Hindlimb muscle (tissue), 1 donor: Measurements from ENCODE around the gene SPRED1. TPM values are rescaled to one million over a fixed set of nuclear protein-coding genes. Genes with fewer than 3 reads are reported as not detected.
"Not testable (repeated sequence)": the region's sequence is repeated elsewhere in the genome, so short reads cannot be mapped to it uniquely, and the experiment has no call there.

Experiments
- DNase-seq: peaks from one replicate; pipeline ENCODE4 v3.0.0-alpha.2; 2013
- polyA plus RNA-seq: library from polyadenylated mRNA; unstranded; fragments of 120-200 nt; gene quantifications from one replicate; pipeline ENCODE4 v1.2.1, GENCODE V29; 2013; ENCODE audit not compliant: insufficient read length

Gene SPRED1
- polyA plus RNA-seq, 1 donor = 31.4 TPM

GRCh38 chr15:38237021-38237420 lies 15.6 kb upstream of the SPRED1 start:
- not testable (repeated sequence) for DNase-seq

- no peak for DNase-seq
Measured at GRCh38 chr15:38238311-38238710, 14.3 kb upstream of the SPRED1 start.

DNA sequence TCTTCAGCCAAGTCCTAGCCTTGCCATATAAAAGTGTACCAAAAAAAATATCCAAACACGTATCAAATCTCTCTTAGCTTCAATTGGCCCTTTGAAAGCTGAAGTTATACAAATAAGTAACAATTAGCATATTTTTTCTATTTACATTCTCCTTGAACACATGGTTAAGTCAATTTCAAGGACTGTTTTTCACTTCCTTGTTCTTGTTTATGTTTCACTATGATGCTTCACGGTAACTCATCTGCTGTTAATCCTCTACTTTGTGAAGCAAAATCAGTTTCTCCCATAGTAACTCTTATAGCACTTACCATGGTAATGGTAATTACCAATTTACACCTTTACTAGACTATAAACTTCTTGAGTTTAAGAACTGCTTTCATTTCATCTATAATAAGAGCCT lies 10.6 kb upstream of the SPRED1 start:
- DNase-seq = no peak

GRCh38 chr15:38243278-38244055 lies 9.2 kb upstream of the SPRED1 start:
- DNase-seq = no peak

DNA sequence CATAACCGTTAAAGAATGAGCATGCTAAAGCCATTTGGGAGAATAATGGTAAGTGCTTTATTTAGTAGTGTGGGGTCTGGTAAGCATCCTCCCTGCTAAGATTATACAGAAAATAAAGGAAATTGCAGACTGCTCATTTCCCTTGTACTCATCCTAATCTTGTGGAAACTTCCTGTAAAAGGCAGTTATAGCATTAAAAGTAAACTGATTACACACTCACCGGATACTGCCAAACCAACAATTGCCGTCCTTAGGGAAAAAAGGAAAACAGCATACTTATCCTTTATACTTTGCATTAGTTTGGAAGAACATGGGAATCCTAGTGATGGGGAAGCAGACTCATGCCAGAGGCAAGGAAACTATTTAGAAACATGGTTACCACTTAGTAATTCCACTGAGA lies 5.3 kb upstream of the SPRED1 start:
- DNase-seq = no peak

DNA sequence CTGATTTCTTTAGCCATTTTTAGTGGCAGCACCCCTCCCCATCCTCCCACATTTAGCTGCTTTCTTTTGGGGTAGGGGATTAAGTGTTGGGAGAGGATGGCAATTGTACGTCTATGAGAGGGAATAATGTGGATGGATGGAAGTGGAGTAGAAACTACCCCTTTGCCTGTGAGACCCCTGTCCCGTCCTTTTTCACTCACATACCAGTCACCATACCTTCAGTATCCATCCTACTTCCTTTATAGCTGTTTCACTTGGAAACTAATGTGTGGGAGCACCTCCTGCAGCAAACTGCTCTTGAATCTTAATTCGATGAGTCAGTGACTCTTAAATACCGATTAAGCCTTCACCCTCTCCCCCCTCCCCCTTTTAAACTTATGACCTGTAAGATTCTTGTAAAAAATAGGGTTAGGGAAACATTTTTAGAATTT lies 730 bp downstream of the SPRED1 start:
- DNase-seq = no peak

DNA sequence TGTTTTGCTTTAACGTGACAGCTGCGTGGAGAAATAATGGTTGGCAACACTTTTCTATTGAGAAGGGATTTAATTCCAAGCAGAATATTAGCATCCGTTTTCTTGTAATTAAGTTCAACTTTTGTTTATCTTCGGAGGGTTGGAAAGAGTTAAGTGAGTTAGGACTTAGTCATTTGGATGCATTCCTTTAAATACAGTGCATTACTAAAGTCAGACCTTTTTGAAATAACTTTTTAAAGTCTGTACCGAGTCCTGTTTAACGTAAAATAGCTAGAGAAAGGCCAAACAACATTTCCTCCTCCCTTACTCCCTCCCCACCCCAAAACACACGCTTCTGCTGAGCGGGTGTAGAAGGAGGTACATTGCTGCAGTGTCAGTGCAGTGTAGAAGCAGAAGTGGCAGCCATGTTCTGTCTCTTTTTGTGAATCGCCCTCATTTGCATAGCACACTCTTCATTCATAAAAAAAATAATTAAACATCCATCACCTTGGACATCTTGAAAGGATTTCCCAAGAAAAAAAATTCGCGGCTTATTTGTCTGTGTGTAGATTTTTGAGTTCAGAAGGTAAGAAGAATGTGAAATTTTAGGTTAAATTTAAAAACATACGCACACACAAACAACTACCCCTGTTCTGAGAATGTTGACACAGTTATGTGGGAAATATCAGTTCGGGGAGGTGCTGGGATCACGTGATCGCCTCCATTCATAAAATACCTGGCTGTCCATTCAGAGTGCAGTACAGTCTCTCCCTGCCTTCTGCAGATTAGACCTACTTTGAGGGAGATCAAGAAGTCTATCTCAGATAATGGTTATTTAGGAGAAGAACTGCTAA lies 1.6 kb downstream of the SPRED1 start:
- peak; percentile 63 for DNase-seq

DNA sequence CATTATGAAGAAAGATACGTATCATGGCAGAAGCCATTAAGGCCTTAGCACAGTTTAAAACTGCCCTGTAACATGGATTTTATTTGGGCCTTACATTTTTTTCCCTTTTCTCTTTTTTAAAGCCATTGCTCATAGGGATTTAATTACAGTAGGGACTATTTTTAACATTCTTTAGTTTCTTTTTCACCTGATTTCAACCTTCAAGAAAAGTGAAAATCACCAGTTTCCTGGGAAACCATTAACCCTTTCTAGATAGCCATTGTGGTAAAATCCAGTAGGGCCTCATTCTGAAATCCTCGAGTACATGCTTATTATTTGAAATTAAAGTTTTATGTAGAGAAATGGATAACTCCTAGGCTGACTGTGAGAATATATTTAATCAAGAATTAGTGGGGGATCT lies 3.1 kb downstream of the SPRED1 start:
- no peak for DNase-seq

DNA sequence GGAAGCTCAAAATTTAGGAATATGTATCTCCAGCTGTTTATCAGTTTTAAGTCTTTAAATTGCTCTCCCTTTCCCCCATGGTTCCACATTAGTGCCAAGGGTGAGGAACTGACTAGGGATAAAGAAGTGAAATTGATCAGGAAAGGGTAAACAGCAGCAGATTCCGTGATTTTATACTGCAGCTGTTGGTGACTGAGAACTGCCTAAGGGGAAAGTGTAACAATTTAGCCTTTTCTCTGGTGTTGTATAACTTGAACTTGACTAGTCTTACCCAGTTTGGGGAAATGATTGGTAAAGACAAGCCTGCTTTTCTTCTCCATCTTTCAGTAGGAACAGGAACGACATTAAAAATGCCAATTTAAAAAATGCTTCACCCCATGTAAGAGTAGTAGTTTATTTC lies 5.0 kb downstream of the SPRED1 start:
- DNase-seq = no peak

DNA sequence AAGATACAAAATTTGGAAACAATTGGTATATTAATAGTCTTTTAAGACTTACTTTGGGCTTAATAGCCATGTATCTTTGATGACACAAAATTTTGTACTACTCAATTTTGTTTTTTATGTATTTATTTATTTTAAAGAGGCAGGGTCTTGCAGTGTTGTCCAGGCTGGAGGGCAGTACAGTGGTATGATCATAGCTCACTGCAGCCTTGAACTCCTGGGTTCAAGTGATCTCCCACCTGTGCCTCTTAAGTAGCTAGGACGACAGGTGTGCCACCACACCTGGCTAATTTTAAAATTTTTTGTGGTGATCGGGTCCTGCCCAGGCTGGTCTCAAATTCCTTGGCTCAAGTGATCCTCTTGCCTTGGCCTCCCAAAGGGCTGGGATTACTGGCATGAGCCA lies 6.5 kb downstream of the SPRED1 start:
- no peak for DNase-seq

DNA sequence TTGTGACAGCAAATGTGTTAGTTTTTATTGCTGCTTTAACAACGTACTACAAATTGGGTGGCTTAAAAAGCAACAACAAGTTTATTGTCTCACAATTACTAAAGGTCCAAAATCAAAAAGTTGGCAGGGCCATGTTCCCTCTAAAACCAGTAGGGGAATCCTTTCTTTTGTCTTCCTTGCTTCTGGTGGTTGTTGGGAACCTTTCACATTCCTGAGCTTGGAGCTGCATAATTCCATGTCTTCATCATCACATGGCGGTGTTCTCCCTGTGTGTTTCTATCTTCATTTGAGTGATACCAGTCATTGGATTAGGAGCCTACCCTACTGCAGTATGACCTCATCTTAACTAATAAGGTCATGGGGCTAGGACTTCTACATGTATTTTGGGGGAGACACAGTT lies 7.4 kb downstream of the SPRED1 start:
- DNase-seq = no peak

DNA sequence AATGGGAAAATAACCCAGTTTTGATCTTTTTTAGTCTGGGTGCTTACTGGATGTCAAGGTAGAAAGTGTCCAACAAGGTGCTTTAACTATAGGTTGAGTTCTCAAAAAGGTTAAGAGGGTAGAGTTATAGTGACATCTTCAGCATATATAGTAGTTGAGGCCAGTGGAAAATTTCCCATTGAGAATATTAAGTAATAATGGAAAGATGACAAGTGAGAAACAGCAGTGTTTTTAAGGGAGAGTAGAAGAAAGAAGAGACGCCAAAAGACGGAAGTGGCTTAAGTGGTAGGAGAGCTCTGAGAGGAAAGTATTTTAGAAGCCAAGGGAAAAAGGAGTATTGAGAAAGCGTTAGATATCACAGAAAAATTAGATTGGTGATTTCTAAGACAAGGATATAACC lies 10.6 kb downstream of the SPRED1 start:
- no peak for DNase-seq

GRCh38 chr15:38263996-38264395 lies 11.4 kb downstream of the SPRED1 start:
- no peak for DNase-seq

DNA sequence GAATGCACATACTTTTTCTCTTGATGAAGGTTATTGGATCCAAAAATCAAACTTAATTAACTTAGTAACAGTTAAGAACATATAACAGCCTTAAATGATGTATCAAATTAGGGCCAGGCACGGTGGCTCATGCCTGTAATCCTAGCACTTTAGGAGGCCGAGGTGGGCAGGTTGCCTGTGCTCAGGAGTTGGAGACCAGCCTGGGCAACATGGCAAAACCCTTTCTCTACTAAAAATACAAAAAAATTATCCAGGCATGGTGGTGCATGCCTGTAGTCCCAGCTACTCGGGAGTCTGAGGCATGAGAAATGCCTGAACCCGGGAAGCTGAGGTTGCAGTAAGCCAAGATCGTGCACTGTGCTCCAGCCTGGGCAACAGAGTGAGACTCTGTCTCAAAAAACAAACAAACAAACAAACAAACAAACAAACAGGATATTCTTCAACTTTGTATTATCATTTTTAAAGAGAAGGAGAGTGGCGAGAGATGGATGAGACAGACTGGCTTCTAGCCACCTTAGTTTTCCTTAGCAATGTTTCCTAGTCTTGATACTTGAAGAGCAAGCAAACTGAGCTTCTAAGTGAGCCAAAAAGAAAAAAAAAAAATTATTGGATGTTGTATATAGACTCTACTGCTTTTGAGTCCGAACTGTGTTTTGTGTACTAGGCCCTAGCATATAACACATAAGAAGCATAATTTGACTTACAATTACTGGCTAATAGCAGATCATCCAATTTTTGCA lies 13.8 kb downstream of the SPRED1 start:
- DNase-seq = no peak

DNA sequence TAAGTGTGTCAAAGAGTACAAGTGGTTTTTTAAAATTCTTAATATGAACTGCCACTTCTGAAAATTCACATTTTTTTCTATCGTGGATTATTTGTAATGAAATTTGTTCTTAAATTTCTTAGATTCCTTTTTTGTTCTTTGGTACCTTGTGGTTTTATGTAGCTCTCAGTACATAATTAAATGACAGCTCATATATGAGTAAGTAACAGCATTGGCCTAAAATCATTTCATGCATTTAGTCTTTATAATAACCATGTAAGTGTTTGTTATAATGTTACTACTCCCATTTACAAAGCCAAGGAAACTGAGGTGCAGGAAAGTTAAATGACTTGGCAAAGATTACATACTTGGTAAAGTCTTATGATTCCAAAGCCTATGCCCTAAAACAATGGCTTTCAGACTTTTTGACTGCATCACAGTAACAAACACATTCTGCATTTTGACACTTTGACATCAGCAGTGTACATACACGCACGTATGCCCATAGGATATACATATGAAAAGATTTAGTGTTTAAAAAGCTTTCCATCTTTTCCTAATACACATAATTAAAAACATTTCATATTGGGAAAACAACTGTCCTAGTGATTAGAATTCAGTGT lies 14.9 kb downstream of the SPRED1 start:
- no peak for DNase-seq

GRCh38 chr15:38271144-38271543 lies 18.5 kb downstream of the SPRED1 start:
- no peak for DNase-seq

DNA sequence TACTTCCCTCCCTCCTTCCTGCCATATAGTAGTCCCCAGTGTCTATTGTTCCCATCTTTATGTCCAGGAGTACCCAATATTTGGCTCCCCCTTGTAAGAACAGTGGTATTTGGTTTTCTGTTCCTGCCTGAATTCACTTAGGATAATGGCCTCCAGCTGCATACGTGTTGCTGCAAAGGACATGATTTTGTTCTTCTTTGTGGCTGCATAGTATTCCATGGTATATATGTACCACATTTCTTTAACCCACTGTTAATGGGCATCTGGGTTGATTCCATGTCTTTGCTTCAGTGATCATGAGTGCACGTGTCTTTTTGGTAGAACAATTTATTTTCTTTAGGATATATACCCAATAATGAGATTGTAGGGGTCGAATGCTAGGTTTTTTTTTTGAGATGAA lies 19.3 kb downstream of the SPRED1 start:
- DNase-seq = no peak

GRCh38 chr15:38272431-38272830 lies 19.8 kb downstream of the SPRED1 start:
- not testable (repeated sequence) for DNase-seq

DNA sequence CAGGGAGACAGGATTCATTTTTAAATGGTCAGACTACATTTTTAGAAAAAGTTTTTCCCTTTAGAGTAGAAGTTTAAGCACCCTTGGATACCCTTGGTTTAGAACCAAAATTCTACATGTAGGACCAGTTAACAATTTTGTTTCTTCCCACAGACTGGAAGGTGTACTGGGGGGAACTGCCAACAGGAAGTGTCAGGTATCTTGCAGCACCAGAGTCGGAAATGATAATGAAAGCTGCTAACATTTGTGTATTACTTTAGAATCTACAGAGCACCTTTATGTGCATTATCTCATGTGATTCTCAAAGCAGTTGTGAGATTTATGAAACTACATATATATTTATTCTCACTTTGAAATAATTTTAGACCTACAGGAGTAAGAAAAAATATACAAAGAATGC lies 21.5 kb downstream of the SPRED1 start:
- DNase-seq = no peak

DNA sequence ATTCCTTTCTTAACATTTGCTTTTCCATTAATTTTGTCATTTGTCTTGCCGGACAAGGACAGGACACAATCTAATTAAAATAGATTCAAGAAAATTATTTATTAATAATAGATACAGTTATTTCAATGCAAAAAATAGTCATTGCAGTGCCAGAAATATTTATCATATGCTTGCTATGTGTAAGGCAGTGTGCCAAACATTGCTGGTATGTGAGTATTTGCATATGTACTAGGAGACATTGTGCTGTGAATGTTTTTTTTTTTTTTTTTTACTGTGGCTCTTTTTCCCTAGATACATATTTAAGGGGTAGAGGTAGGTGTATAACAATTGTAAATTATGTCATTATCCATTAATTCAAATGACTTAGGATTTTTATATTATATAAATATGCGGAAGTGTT lies 23.3 kb downstream of the SPRED1 start:
- DNase-seq = no peak

- not testable (repeated sequence) for DNase-seq
Measured at GRCh38 chr15:38277281-38277680, 24.6 kb downstream of the SPRED1 start.

DNA sequence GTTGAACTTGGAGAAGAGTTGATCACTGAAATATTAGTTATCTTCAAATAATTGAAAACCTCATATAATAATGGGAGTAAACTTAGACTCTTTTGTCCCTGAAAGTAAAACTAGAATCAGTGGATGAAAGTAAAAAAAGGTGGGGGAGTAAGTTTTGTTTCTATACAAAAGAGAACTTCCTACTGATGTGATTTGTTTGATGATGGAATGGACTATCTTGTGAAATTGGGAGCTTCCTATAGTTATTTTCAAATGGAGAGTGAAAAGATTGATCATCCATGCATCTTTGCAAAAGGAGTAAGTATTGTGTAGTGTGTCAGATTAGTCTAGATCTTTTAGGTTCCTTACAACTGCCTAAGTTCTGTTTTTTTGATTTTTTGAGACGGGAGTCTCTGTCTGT lies 28.4 kb downstream of the SPRED1 start:
- no peak for DNase-seq

DNA sequence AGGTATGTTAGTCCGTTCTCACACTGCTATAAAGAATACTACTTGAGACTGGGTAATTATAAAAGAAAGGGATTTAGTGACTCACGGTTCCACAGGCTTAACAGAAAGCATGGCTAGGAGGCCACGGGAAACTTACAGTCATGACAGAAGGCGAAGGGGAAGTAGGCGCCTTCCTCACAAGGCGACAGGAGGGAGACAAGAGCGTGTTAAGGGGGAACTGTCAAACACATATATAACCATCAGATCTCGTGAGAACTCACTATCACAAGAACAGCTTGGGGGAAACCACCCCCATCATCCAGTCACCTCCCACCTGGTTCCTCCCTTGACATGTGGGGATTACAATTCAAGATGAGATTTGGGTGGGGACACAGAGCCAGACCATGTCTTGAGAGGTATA lies 30.4 kb downstream of the SPRED1 start:
- DNase-seq = no peak
